Fibroblast of lung (primary cell): ENCODE measurements around the gene ABLIM2.

Experiments used
- CTCF ChIP-seq, 2 donors: IDR thresholded peaks in 1 of 2; conservative IDR thresholded peaks in 1 of 2; 1 replicate in 1 of 2; 2 replicates in 1 of 2; pipeline ENCODE4 v1.5.1; 2011 to 2012; ENCODE audit warnings: low read length in 2 of 2, control low read depth in 1 of 2, inconsistent platforms in 1 of 2, low read depth in 1 of 2, mild to moderate bottlenecking in 1 of 2
- EZH2 ChIP-seq: IDR thresholded peaks from 2 replicates; pipeline ENCODE4 v1.5.1; 2012; ENCODE audit warnings: low read length, control low read depth, mild to moderate bottlenecking; ENCODE audit errors: missing control alignments

GRCh38 chr4:7929118-7929951, 229.3 kb downstream of the ABLIM2 start:
- peak; percentile 19 to 32 for TF ChIP-seq CTCF (conservative IDR thresholded peaks at IDR 0.05 in 1 of 2, IDR thresholded peaks at IDR 0.05 in 1 of 2; ENCODE audit: low read depth in 1 of 2, low read length in 2 of 2)
- no peak for TF ChIP-seq EZH2
